ENCODE measurements around the gene LCORL.
"Not testable (repeated sequence)": the region's sequence is repeated elsewhere in the genome, so short reads cannot be mapped to it uniquely, and the experiment has no call there.

LCORL gene

DNA sequence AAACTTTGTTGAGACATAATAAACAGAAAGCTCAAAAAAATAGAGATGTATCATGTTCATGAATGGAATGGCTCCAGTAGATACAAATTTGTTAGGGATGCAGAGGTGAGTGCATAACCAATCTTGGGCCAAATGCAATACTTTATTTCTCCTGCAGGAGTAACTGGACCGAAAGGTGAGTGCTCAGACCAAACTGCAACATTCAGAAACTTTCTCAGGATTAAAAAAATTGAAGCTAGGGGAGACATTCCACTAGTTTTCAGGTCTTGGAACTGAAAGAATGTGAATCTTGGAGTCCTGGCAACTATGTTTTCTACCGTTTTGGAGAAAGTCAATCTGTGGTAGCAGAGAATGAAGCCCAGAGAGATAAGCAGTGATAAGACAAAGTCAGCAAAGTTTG is 21.2 kb upstream of the LCORL start:
- no peaks in the 10 kb centered on the region for H3K27me3 ChIP-seq (ENCODE audit: control insufficient read depth in 5 of 5, insufficient read depth in 4 of 5, low read length in 5 of 5)
- no peak overlapping the region for H3K4me3 ChIP-seq (ENCODE audit: low read depth in 1 of 5, low read length in 5 of 5)
- H3K36me3 ChIP-seq (ENCODE audit: control insufficient read depth in 5 of 5, insufficient read depth in 5 of 5, low read length in 5 of 5), result no peaks in the 10 kb centered on the region
- H3K4me1 ChIP-seq (ENCODE audit: control insufficient read depth in 5 of 5, insufficient read depth in 5 of 5, low read length in 5 of 5), result no peaks in the 10 kb centered on the region
- H3K9ac ChIP-seq (ENCODE audit: low read length in 5 of 5), result no peak overlapping the region
- no peak overlapping the region for H3K27ac ChIP-seq (ENCODE audit: low read depth, low read length)
- H3K9me3 ChIP-seq (ENCODE audit: control insufficient read depth in 5 of 5, low read length in 5 of 5), result no peaks in the 10 kb centered on the region

DNA sequence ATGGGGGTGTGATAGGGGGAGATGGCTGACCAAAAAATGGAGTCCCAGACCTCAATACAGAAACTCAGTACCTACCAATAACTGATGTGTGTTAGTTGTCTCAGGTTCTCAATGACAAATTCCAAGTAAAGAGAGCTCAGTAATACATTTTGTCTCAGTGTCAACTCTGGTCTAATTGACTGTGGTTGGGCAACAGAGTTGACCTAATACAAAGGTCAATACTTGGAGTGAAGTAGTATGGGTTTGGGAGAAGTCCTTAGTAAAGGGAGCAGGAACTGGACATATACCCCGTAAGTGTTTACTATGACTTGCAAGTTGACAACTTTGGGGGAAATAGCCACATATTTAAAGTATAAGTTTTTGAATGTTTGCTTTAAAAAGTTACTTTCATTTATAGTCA is 20.5 kb upstream of the LCORL start:
- Histone ChIP-seq H3K4me3 (ENCODE audit: low read depth in 1 of 5, low read length in 5 of 5) (no peak overlapping the region), H3K9ac (ENCODE audit: low read length in 5 of 5) (no peak overlapping the region), H3K27me3 (ENCODE audit: control insufficient read depth in 5 of 5, insufficient read depth in 4 of 5, low read length in 5 of 5) (no peaks in the 10 kb centered on the region), H3K9me3 (ENCODE audit: control insufficient read depth in 5 of 5, low read length in 5 of 5) (no peaks in the 10 kb centered on the region), H3K27ac (ENCODE audit: low read depth, low read length) (no peak overlapping the region), H3K4me1 (ENCODE audit: control insufficient read depth in 5 of 5, insufficient read depth in 5 of 5, low read length in 5 of 5) (no peaks in the 10 kb centered on the region), H3K36me3 (ENCODE audit: control insufficient read depth in 5 of 5, insufficient read depth in 5 of 5, low read length in 5 of 5) (no peaks in the 10 kb centered on the region)

DNA sequence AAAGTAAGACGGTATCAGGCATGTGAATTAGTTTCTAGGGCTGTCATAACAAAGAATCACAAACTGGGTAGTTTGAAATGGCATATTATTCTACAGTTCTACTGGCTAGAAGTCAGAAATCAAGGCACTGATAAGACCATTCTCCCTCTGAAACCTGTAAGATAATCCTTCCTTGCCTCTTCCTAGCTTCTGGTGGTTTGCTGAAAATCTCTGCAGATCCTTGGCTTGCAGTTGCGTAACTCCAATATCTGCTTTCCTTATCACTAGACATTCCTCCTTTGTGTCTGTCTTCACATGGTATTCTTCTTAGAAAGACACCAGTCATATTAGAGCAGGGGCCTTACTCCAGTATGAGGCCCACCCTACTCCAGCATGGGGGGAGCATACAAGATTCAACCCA is 19.6 kb upstream of the LCORL start:
- Histone ChIP-seq H3K36me3 (ENCODE audit: control insufficient read depth in 5 of 5, insufficient read depth in 5 of 5, low read length in 5 of 5) (no peaks in the 10 kb centered on the region), H3K9ac (ENCODE audit: low read length in 5 of 5) (no peak overlapping the region), H3K27ac (ENCODE audit: low read depth, low read length) (no peak overlapping the region), H3K27me3 (ENCODE audit: control insufficient read depth in 5 of 5, insufficient read depth in 4 of 5, low read length in 5 of 5) (no peaks in the 10 kb centered on the region), H3K9me3 (ENCODE audit: control insufficient read depth in 5 of 5, low read length in 5 of 5) (no peaks in the 10 kb centered on the region), H3K4me3 (ENCODE audit: low read depth in 1 of 5, low read length in 5 of 5) (no peak overlapping the region), H3K4me1 (ENCODE audit: control insufficient read depth in 5 of 5, insufficient read depth in 5 of 5, low read length in 5 of 5) (no peaks in the 10 kb centered on the region)

DNA sequence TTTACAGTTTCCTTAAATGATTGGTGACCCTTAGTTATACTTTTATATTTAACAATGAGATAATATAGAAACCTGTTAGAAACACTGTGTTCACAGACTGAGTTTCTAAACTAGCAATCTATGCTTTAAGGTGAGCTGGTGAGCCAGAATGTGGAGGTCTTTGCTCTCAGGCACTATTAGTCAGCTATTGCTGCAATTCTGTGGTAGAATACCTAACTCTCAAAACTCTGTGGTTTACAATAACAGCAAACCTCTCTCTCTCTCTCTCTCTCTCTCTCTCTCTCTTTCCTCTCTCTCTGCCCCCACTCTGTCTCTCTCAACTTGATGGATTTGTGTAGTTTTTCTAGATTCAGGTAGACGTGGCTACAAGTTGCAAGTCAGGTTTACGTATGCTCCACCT is 17.6 kb upstream of the LCORL start:
- Histone ChIP-seq H3K9me3 (ENCODE audit: control insufficient read depth in 5 of 5, low read length in 5 of 5) (no peaks in the 10 kb centered on the region), H3K27ac (ENCODE audit: low read depth, low read length) (no peak overlapping the region), H3K9ac (ENCODE audit: low read length in 5 of 5) (no peak overlapping the region), H3K36me3 (ENCODE audit: control insufficient read depth in 5 of 5, insufficient read depth in 5 of 5, low read length in 5 of 5) (no peaks in the 10 kb centered on the region), H3K4me3 (ENCODE audit: low read depth in 1 of 5, low read length in 5 of 5) (no peak overlapping the region), H3K4me1 (ENCODE audit: control insufficient read depth in 5 of 5, insufficient read depth in 5 of 5, low read length in 5 of 5) (peaks cover 0 to under 1% (median 0%) of the 10 kb centered on the region in 5 donors), H3K27me3 (ENCODE audit: control insufficient read depth in 5 of 5, insufficient read depth in 4 of 5, low read length in 5 of 5) (no peaks in the 10 kb centered on the region)

DNA sequence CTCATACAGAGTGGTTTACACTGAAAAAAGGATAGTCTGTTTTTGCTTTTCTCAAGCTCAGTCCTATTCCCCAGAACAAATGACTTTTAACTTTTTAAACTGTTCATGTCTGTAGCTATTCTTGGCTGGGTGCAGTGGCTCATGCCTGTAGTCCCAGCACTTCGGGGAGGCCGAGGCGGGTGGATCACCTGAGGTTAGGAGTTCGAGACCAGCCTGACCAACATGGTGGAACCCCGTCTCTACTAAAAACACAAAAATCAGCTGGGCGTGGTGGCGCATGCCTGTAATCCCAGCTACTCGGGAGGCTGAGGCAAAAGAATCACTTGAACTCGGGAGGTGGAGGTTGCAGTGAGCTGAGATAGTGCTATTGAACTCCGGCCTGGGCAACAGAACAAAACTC is 14.8 kb upstream of the LCORL start:
- H3K27ac ChIP-seq (ENCODE audit: low read depth, low read length); H3K9me3 ChIP-seq (ENCODE audit: control insufficient read depth in 5 of 5, low read length in 5 of 5); H3K27me3 ChIP-seq (ENCODE audit: control insufficient read depth in 5 of 5, insufficient read depth in 4 of 5, low read length in 5 of 5); H3K36me3 ChIP-seq (ENCODE audit: control insufficient read depth in 5 of 5, insufficient read depth in 5 of 5, low read length in 5 of 5); H3K4me3 ChIP-seq (ENCODE audit: low read depth in 1 of 5, low read length in 5 of 5); H3K4me1 ChIP-seq (ENCODE audit: control insufficient read depth in 5 of 5, insufficient read depth in 5 of 5, low read length in 5 of 5); H3K9ac ChIP-seq (ENCODE audit: low read length in 5 of 5): not testable (repeated sequence)

DNA sequence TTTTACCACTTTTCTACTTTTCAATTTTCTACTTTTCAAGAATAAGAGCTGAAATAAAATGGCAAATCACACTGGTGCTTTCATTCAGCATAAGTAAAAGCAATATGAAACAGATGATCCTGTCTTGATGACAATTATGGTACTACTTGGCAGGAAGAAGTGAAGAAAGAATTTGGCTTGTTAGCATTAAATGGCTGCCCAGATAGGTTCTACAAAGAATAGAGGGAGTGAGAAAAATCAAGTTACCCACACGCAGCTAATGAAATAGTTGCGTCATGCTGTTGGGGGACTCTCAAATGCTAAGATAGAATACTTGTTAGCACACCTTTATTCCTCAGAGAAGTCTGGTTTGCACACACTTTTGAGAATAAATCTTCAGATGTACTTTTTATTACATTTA is 12.5 kb upstream of the LCORL start:
- H3K9me3 ChIP-seq (ENCODE audit: control insufficient read depth in 5 of 5, low read length in 5 of 5), result no peaks in the 10 kb centered on the region
- peaks cover 0 to 3% (median 0%) of the 10 kb centered on the region in 5 donors for H3K4me1 ChIP-seq (ENCODE audit: control insufficient read depth in 5 of 5, insufficient read depth in 5 of 5, low read length in 5 of 5)
- H3K36me3 ChIP-seq (ENCODE audit: control insufficient read depth in 5 of 5, insufficient read depth in 5 of 5, low read length in 5 of 5), result no peaks in the 10 kb centered on the region

DNA sequence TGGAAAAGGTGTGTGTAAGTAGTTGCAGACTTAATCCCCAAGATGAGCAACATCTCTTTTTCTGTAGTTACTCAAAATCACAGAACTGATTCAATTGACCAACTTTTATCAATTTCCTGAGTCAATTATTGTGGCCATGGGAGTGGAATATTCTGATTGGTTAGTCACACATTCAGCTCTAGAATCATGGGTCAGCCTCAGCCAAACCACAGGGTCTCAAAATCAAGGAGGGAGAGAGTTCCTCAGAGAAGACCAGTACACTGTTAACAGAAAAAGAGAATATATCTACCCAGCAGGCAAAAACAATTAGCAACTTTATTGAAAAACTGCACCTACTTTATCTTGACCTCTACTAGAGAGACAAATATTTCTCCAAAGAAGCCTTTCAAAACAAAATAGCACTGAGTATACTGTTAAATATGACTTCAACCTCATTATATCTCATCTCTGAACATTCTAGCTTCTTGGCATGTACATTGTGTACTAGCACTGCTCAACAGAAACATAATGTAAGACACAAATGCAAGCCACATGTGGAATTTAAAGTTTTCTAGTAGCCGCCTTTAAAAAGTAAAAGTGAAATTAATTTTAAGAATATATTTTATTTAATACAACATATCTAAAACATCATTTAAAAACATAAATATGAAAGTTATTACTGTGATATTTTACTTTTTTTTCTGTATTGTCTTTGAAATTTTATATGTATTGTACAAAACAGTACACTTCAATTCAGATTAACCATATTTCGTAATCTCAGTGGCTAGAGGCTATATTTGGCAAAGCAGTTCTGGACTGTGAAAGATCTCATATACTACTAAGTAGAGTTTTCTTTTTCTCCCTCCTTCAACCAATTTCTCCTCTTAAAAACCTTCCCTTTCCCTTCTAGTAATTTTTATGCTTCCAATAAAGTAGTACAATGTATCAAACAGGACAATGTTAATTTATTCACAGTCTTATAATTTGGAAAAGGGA is 11.8 kb upstream of the LCORL start:
- Histone ChIP-seq H3K36me3 (ENCODE audit: control insufficient read depth in 5 of 5, insufficient read depth in 5 of 5, low read length in 5 of 5) (no peaks in the 10 kb centered on the region), H3K4me3 (ENCODE audit: low read depth in 1 of 5, low read length in 5 of 5) (no peak overlapping the region), H3K27me3 (ENCODE audit: control insufficient read depth in 5 of 5, insufficient read depth in 4 of 5, low read length in 5 of 5) (no peaks in the 10 kb centered on the region), H3K4me1 (ENCODE audit: control insufficient read depth in 5 of 5, insufficient read depth in 5 of 5, low read length in 5 of 5) (peaks cover 0 to 3% (median 0%) of the 10 kb centered on the region in 5 donors), H3K9ac (ENCODE audit: low read length in 5 of 5) (no peak overlapping the region), H3K27ac (ENCODE audit: low read depth, low read length) (no peak overlapping the region), H3K9me3 (ENCODE audit: control insufficient read depth in 5 of 5, low read length in 5 of 5) (no peaks in the 10 kb centered on the region)

More for the DNA sequence above, 12.5 kb upstream of the LCORL start:
- Histone ChIP-seq H3K4me3 (ENCODE audit: low read depth in 1 of 5, low read length in 5 of 5) (no peak overlapping the region), H3K9ac (ENCODE audit: low read length in 5 of 5) (no peak overlapping the region), H3K27me3 (ENCODE audit: control insufficient read depth in 5 of 5, insufficient read depth in 4 of 5, low read length in 5 of 5) (no peaks in the 10 kb centered on the region), H3K27ac (ENCODE audit: low read depth, low read length) (no peak overlapping the region)

DNA sequence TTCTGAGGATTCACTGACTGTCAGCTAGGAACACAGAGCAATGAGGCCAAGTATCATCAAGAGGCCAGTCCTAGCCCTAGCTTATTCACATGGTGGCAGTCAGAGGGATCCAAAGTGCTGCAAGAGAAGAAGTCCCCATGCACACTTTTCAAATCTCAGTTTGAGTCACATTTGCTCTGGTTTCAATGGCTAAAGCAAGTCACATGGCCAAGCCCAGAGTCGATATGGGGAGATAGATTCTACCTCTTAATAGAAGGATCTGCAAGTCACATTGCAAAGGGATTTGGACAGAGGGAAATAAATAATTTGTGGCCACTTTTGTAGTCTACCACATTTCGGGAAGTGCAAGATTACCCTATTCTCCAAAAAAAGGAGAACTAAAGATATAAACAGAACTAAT is 3.7 kb upstream of the LCORL start:
- no peaks in the 10 kb centered on the region for H3K27me3 ChIP-seq (ENCODE audit: control insufficient read depth in 5 of 5, insufficient read depth in 4 of 5, low read length in 5 of 5)
- H3K27ac ChIP-seq (ENCODE audit: low read depth, low read length), result no peak overlapping the region
- H3K4me3 ChIP-seq (ENCODE audit: low read depth in 1 of 5, low read length in 5 of 5), result no peak overlapping the region
- H3K36me3 ChIP-seq (ENCODE audit: control insufficient read depth in 5 of 5, insufficient read depth in 5 of 5, low read length in 5 of 5), result no peaks in the 10 kb centered on the region
- H3K9me3 ChIP-seq (ENCODE audit: control insufficient read depth in 5 of 5, low read length in 5 of 5), result no peaks in the 10 kb centered on the region
- no peak overlapping the region for H3K9ac ChIP-seq (ENCODE audit: low read length in 5 of 5)
- H3K4me1 ChIP-seq (ENCODE audit: control insufficient read depth in 5 of 5, insufficient read depth in 5 of 5, low read length in 5 of 5), result peaks cover 0 to 11% (median 10%) of the 10 kb centered on the region in 5 donors

DNA sequence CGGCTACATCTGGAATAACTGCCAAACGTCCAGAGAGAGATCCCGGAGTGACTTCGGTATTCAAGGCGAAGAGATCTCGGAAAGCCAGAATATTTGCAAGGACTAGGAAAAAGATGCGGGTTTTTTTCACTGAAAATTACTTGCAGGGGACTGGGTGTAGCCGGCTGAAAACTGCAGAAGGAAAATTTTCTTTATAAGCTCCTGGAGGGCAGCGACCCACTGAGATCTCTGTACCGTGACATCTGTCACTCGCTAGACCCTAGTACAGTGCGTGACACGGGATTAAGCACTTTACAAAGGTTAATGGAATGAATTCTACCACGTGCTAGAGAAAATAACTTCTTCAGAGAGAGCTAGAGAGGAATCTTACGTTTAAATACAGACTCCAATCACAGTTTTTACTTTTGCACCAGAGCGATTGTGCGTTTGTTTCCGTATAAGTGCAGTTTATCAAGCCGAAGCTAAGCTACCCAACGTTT is 1.1 kb upstream of the LCORL start:
- Histone ChIP-seq H3K27me3 (ENCODE audit: control insufficient read depth in 5 of 5, insufficient read depth in 4 of 5, low read length in 5 of 5) (no peaks in the 10 kb centered on the region), H3K4me3 (ENCODE audit: low read depth in 1 of 5, low read length in 5 of 5) (peak overlapping the region; percentile 79 to 94 (median 86)), H3K4me1 (ENCODE audit: control insufficient read depth in 5 of 5, insufficient read depth in 5 of 5, low read length in 5 of 5) (peaks cover 0 to 18% (median 17%) of the 10 kb centered on the region in 5 donors), H3K9me3 (ENCODE audit: control insufficient read depth in 5 of 5, low read length in 5 of 5) (no peaks in the 10 kb centered on the region), H3K27ac (ENCODE audit: low read depth, low read length) (peak overlapping the region; percentile 84), H3K9ac (ENCODE audit: low read length in 5 of 5) (peak overlapping the region; percentile 65 to 90 (median 77)), H3K36me3 (ENCODE audit: control insufficient read depth in 5 of 5, insufficient read depth in 5 of 5, low read length in 5 of 5) (no peaks in the 10 kb centered on the region)

DNA sequence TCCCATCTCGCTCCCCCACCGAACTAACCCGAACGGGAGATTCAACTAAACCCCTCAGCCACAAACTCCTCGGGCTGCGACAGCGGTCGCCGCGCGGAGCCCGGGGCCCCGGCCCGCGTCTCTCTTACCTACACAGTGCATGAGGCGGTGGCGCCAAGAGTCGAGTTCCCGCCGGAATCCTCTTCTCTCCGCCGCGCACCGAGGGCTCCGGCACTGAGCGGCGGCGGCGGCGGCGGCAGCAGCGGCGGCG is 160 bp downstream of the LCORL start:
- H3K27me3 ChIP-seq (ENCODE audit: control insufficient read depth in 5 of 5, insufficient read depth in 4 of 5, low read length in 5 of 5), result no peaks in the 10 kb centered on the region
- peaks cover 0 to 18% (median 17%) of the 10 kb centered on the region in 5 donors for H3K4me1 ChIP-seq (ENCODE audit: control insufficient read depth in 5 of 5, insufficient read depth in 5 of 5, low read length in 5 of 5)
- H3K27ac ChIP-seq (ENCODE audit: low read depth, low read length), result peak overlapping the region; percentile 84
- H3K4me3 ChIP-seq (ENCODE audit: low read depth in 1 of 5, low read length in 5 of 5), result peak overlapping the region in 4 of 5 donors; percentile 79 to 91 (median 84)
- peak overlapping the region in 4 of 5 donors; percentile 65 to 90 (median 80) for H3K9ac ChIP-seq (ENCODE audit: low read length in 5 of 5)
- no peaks in the 10 kb centered on the region for H3K36me3 ChIP-seq (ENCODE audit: control insufficient read depth in 5 of 5, insufficient read depth in 5 of 5, low read length in 5 of 5)
- no peaks in the 10 kb centered on the region for H3K9me3 ChIP-seq (ENCODE audit: control insufficient read depth in 5 of 5, low read length in 5 of 5)
